Thyroid gland (tissue), 4 donors: Measurements from ENCODE around the gene SHISA5. TPM values are rescaled to one million over a fixed set of nuclear protein-coding genes. Genes with fewer than 3 reads are reported as not detected.
"Not testable (repeated sequence)": the region's sequence is repeated elsewhere in the genome, so short reads cannot be mapped to it uniquely, and the experiment has no call there.

Experiments used
- DNase-seq, 2 donors: peaks; one replicate each; pipeline ENCODE4 v3.0.0-alpha.2; 2019
- H3K27ac ChIP-seq, 3 donors: fragments of 200-600 bp; sonication (generic); 1 replicate in 2 of 3; 2 replicates in 1 of 3; pipeline ENCODE4 v1.5.1; 2016 to 2019; ENCODE audit warnings: mild to moderate bottlenecking in 1 of 3, moderate library complexity in 1 of 3
- H3K27me3 ChIP-seq: fragments of 200-600 bp; sonication (generic); one replicate; pipeline ENCODE4 v1.5.1; 2019
- H3K36me3 ChIP-seq, 2 donors: fragments of 200-600 bp; sonication (generic); one replicate each; pipeline ENCODE4 v1.5.1; 2016 to 2019
- H3K4me1 ChIP-seq, 2 donors: fragments of 200-600 bp; sonication (generic); one replicate each; pipeline ENCODE4 v1.5.1; 2017 to 2019
- H3K4me3 ChIP-seq, 3 donors: fragments of 200-600 bp; sonication (generic); replicated peaks in 1 of 3; 1 replicate in 2 of 3; 2 replicates in 1 of 3; pipeline ENCODE4 v1.5.1; 2016; ENCODE audit warnings: mild to moderate bottlenecking in 1 of 3
- H3K9me3 ChIP-seq: fragments of 200-600 bp; sonication (generic); one replicate; pipeline ENCODE4 v1.5.1; 2017
- POLR2A ChIP-seq, 2 donors: fragments of 450-650 bp; IDR thresholded peaks; one replicate each; pipeline ENCODE4 v1.6.1; 2017; ENCODE audit warnings: antibody characterized with exemption in 2 of 2, mild to moderate bottlenecking in 2 of 2, moderate library complexity in 1 of 2
- WGBS, 2 donors: methylation state at CpG; one replicate each; pipeline ENCODE4 v1.1.5; 2017; 5-methylcytosine and 5-hydroxymethylcytosine counted together
- intact Hi-C: fragments of 100-400 bp; cut with DNase I; formaldehyde crosslinking; loops from one replicate; pipeline ENCODE4 v1.15.1; 2023
- total RNA-seq, 4 donors: library from RNA; depleted of rRNA; stranded (reverse); fragments of >200 nt; gene quantifications; one replicate each; pipeline ENCODE4 v1.2.3, GENCODE V29; 2016
- TF ChIP-seq, protein P1 (sequence below), 6 experiments: fragments of 200-600 bp in 3 of 6; fragments of 450-650 bp in 3 of 6; sonication (generic) in 3 of 6; IDR thresholded peaks; one replicate each; pipeline ENCODE4 v1.5.1; 2016 to 2019; ENCODE audit warnings: antibody characterized with exemption in 6 of 6, mild to moderate bottlenecking in 2 of 6, inconsistent platforms in 1 of 6, moderate library complexity in 1 of 6

Gene SHISA5
- total RNA-seq, 4 donors from 2014 or later = 100.0 to 120 (median 109) TPM

DNA sequence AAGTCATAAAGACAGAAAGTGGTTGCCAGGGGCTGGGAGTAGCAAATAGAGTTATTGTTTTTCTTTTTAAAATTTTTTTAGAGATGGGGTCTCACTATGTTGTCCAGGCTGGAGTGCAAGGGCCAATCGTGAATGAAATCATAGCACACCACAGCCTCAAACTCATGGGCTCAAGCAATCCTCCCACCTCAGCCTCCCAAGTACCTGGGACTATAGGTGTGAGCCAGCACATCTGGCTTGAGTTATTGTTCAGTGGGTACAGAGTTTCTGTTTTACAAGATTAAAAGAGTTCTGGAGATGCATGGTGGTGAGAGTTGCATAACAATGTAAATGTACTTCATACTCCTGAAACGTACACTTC, 29.0 kb upstream of the SHISA5 start:
- Histone ChIP-seq H3K27ac (no peak overlapping the region), H3K4me3 (no peak overlapping the region), H3K27me3 (no peaks in the 10 kb centered on the region), H3K36me3 (no peaks in the 10 kb centered on the region), H3K4me1 (no peaks in the 10 kb centered on the region), H3K9me3 (no peaks in the 10 kb centered on the region)
- DNase-seq = no peak
- intact Hi-C loops = no loop called here
- TF ChIP-seq, protein P1, sequence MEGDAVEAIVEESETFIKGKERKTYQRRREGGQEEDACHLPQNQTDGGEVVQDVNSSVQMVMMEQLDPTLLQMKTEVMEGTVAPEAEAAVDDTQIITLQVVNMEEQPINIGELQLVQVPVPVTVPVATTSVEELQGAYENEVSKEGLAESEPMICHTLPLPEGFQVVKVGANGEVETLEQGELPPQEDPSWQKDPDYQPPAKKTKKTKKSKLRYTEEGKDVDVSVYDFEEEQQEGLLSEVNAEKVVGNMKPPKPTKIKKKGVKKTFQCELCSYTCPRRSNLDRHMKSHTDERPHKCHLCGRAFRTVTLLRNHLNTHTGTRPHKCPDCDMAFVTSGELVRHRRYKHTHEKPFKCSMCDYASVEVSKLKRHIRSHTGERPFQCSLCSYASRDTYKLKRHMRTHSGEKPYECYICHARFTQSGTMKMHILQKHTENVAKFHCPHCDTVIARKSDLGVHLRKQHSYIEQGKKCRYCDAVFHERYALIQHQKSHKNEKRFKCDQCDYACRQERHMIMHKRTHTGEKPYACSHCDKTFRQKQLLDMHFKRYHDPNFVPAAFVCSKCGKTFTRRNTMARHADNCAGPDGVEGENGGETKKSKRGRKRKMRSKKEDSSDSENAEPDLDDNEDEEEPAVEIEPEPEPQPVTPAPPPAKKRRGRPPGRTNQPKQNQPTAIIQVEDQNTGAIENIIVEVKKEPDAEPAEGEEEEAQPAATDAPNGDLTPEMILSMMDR (IDR thresholded peaks at IDR 0.05) = no peak
- TF ChIP-seq POLR2A (IDR thresholded peaks at IDR 0.05) = no peak
- 92% methylated on average over 2 of the region's 2 CpGs for WGBS, 2 donors

DNA sequence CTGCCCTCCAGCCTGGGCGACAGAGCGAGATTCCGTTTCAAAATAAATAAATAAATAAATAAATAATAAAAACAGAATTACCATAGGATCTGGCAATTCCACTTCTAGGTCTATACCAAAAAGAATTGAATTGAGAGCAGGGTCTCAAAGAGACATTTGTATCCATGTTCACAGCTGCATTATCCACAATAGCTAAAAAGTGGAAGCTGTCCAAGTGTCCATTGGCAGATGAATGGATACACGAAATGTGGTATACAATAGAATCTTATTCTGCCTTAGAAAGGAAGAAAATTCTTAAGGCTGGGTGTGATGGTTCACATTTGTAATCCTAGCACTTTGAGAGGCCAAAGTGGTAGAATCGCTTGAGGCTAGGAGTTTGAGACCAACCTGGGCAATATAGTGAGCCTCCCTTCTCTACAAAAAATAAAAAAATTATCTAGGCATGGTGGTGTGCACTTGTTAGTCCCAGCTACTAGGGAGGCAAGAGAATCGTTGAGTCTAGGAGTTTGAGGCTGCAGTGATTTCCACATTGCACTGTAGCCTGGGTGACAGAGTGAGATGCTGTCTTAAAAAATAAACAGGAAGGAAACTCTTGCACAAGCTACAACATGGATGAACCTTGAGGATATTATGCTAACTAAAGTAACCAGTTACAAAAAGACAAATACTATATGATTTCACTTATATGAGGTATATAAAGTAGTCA, 28.4 kb upstream of the SHISA5 start:
- intact Hi-C loops = no loop called here
- H3K4me3 ChIP-seq = no peak overlapping the region
- no peaks in the 10 kb centered on the region for H3K4me1 ChIP-seq
- no peaks in the 10 kb centered on the region for H3K36me3 ChIP-seq
- no peaks in the 10 kb centered on the region for H3K27me3 ChIP-seq
- H3K27ac ChIP-seq = no peak overlapping the region
- 92% methylated on average over 6 of the region's 6 CpGs for WGBS, 2 donors
- H3K9me3 ChIP-seq = no peaks in the 10 kb centered on the region
- TF ChIP-seq, protein P1 (IDR thresholded peaks at IDR 0.05) = no peak
- no peak for TF ChIP-seq POLR2A (IDR thresholded peaks at IDR 0.05)
- no peak for DNase-seq

DNA sequence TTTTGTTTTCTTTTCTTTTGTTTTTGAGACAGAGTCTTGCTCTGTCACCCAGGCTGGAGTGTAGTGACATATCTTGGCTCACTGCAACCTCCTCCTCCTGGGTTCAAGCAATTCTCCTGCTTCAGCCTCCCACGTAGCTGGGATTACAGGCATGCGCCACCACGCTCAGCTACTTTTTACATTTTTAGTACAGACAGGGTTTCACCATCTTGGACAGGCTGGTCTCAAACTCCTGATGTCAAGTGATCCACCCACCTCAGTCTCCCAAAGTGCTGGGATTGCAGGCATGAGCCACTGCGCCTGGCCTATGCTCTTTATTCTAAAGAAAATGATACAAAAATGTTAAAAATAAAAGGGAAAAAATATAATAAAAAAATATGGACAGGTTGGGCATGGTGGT, 26.7 kb upstream of the SHISA5 start:
- 98% methylated on average over 4 of the region's 4 CpGs for WGBS, 2 donors
- intact Hi-C loops, H3K36me3 ChIP-seq: not testable (repeated sequence)

DNA sequence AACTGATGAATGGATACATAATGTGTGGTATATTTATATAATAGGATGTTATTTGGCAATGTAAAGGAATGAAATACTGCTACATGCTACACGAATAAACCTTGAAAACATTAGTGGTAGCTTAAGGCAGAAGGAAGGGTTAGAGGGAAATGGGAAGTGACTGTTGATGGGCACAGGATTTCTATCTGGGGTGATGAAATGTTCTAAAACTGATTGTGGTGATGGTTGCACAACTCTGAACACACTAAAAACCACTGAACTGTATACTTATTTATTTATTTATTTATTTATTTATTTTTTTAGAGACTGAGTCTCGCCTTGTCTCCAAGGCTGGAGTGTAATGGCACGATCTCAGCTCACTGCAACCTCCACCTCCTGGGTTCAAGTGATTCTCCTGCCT, 24.8 kb upstream of the SHISA5 start:
- Histone ChIP-seq H3K4me3 (no peak overlapping the region), H3K27me3 (no peaks in the 10 kb centered on the region), H3K4me1 (no peaks in the 10 kb centered on the region), H3K36me3 (no peaks in the 10 kb centered on the region), H3K27ac (no peak overlapping the region), H3K9me3 (no peaks in the 10 kb centered on the region)
- intact Hi-C loops = no loop called here
- no peak for TF ChIP-seq POLR2A (IDR thresholded peaks at IDR 0.05)
- TF ChIP-seq, protein P1 (IDR thresholded peaks at IDR 0.05) = no peak
- no peak for DNase-seq
- 85 to 86% methylated on average over 3 of the region's 3 CpGs for WGBS, 2 donors

More for the DNA sequence above, 26.7 kb upstream of the SHISA5 start:
- not testable (repeated sequence) for H3K9me3 ChIP-seq, H3K4me1 ChIP-seq, H3K4me3 ChIP-seq, H3K27ac ChIP-seq, DNase-seq, H3K27me3 ChIP-seq

DNA sequence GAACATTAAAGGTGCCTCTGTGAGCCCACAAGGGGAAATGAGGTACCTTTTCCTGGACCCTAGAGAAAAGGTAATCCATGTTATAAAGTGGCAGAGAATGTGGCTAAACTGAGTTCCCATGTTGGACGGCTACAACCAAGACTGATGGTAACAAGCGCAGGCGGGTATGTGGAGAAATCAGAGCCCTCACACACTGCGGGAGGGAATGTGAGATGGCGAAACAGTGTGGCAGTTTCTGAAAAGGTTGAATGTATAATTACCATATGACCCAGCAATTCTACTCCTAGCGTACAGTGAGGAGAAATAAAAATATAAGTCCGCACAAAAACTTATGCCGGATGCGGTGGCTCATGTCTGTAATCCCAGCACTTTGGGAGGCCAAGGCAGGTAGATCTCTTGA, 24.1 kb upstream of the SHISA5 start:
- H3K27me3 ChIP-seq = no peaks in the 10 kb centered on the region
- DNase-seq = no peak
- no peak overlapping the region for H3K4me3 ChIP-seq
- no peaks in the 10 kb centered on the region for H3K4me1 ChIP-seq
- H3K9me3 ChIP-seq = no peaks in the 10 kb centered on the region
- TF ChIP-seq, protein P1 (IDR thresholded peaks at IDR 0.05) = no peak
- no peak for TF ChIP-seq POLR2A (IDR thresholded peaks at IDR 0.05)
- intact Hi-C loops = no loop called here
- no peaks in the 10 kb centered on the region for H3K36me3 ChIP-seq
- no peak overlapping the region for H3K27ac ChIP-seq
- 93 to 95% methylated on average over 9 of the region's 9 CpGs for WGBS, 2 donors
